ENCODE data around the gene ADD1.

GRCh38 chr4:2911868-2912267 lies 68.2 kb downstream of the ADD1 start:
- TF ChIP-seq CTCF (conservative IDR thresholded peaks at IDR 0.05) (no peak), EZH2 (IDR thresholded peaks at IDR 0.05; ENCODE audit: low read depth) (no peak)
